Ishikawa (cell line): ENCODE data around the gene ZFP91.

Experiments
- REST ChIP-seq: IDR thresholded peaks from 2 replicates; pipeline ENCODE4 v1.6.1; 2012; ENCODE audit warnings: low read depth, mild to moderate bottlenecking
- TEAD4 ChIP-seq: IDR thresholded peaks from 2 replicates; pipeline ENCODE4 v1.6.1; 2012

DNA sequence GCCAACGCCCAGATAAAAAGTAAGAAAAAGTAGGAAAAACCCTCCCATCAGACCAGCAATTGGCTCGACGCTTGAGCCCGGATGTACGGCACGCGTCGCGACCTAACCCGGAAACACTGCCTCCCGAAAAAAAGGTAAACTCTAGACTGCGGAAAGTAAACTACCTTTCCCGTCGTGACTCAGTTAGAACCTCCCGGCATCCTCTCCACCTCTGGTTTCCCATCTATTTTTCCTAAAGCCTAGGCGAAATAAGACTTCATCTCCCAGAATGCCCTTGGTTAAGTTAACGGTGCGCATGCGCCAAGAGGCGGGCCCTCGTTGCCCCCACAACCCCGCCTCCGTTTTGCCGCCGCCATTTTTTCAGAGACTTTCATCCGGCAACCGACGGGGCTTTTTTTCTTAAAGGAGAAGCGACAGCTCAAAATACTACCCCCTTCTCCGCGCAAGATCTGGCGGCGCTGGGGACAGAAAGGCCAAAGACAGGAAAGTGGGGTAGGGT, 678 bp upstream of the ZFP91 start:
- TF ChIP-seq TEAD4 (no peak; the same call in 1 of the 2 replicates), REST (no peak)
